ENCODE results near the gene CFAP99. TPM values are rescaled to one million over a fixed set of nuclear protein-coding genes. Genes with fewer than 3 reads are reported as not detected.

Gene CFAP99
- total and polyA plus RNA-seq, 2 of the 8 experiments (the other 6 are each of a cell fraction or from before 2014, with no cell fraction given) = not detected

DNA sequence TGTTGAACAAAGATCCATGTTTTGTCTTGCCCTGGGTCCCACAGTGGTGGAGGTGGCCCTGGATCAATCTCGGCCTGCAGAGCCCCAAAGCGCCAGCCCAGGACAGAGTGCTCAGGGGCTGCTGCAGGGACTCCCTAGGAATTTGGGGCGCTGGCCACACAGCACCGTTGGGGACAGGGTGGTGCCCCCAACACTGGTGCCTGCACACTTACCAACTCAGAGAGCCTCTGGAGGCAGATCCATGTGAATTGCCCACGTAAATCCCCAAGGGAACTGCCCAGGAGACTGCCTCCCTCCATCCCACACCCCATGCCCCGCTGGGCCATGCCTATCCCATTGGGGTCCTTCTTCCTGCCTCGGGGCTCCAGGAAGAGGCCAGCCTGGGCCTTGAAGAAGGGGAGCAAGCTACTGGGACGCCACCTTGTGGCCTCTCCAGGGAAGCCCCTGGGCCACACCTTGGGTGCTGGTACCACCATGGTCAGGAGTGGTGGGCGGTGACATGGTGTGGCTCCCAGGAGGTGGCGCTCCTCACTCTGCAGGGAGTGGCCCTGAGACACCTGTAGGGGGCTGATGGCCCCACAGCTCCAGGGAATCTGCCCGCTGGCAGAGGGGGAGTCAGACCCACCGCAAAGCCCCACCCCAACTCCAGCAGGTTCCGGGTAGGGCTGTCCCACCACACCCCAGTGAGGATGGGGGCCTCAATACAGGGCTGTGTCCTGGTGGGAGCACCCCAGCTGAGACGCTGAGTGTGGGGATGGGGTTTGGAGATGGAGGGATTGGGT is 22.8 kb downstream of the CFAP99 start:
- Histone ChIP-seq H4K8ac (ENCODE audit: extremely low read depth, insufficient read depth, low read length) (peak overlapping the region; percentile 88), H3K79me1 (ENCODE audit: low read depth, low read length) (no peaks in the 10 kb centered on the region), H4K5ac (ENCODE audit: insufficient read length, low read depth, low read length) (no peak overlapping the region), H3K56ac (replicated peaks; ENCODE audit: insufficient read length, low read depth, low read length) (no peak overlapping the region), H3K18ac (ENCODE audit: extremely low read depth, low read length) (no peak overlapping the region), H3K4me3 (ENCODE audit: extremely low read depth in 1 of 4, insufficient read depth in 2 of 4, low read depth in 3 of 4, low read length in 4 of 4) (no peak overlapping the region), H3K4me1 (replicated peaks in 1 of 4; ENCODE audit: control insufficient read depth in 3 of 4, insufficient read depth in 4 of 4, low read length in 3 of 4) (no peaks in the 10 kb centered on the region; a peak in 3 of 7 replicates), H4K20me1 (replicated peaks in 1 of 2; ENCODE audit: control insufficient read depth in 1 of 2, insufficient read depth in 2 of 2, low read length in 2 of 2) (peaks cover 0 to under 1% of the 10 kb centered on the region in 2 experiments), H3K9me3 (ENCODE audit: insufficient read depth in 2 of 2, low read depth in 1 of 2, low read length in 1 of 2) (no peaks in the 10 kb centered on the region), H3K4ac (replicated peaks; ENCODE audit: insufficient read length, low read depth, low read length) (no peak overlapping the region), H4K91ac (replicated peaks; ENCODE audit: insufficient read length, low read length) (peak overlapping the region; percentile 5), H3K79me2 (ENCODE audit: control insufficient read depth in 1 of 2, insufficient read depth in 2 of 2, low read length in 2 of 2) (no peaks in the 10 kb centered on the region), H3K27me3 (replicated peaks in 1 of 4; ENCODE audit: control insufficient read depth in 3 of 4, extremely low read depth in 1 of 4, insufficient read depth in 3 of 4, low read length in 3 of 4) (no peaks in the 10 kb centered on the region), H2BK20ac (ENCODE audit: low read length) (peak overlapping the region; percentile 80; the same call in 1 of the 2 replicates), H2BK120ac (replicated peaks; ENCODE audit: low read depth, low read length) (no peak overlapping the region), H2BK5ac (ENCODE audit: low read depth, low read length) (no peak overlapping the region), H3K9ac (replicated peaks in 1 of 4; ENCODE audit: extremely low read depth in 1 of 4, low read depth in 3 of 4, low read length in 3 of 4) (no peak overlapping the region), H2AK5ac (ENCODE audit: low read depth, low read length) (no peak overlapping the region), H3K27ac (ENCODE audit: low read depth, low read length) (no peak overlapping the region), H3K4me2 (ENCODE audit: insufficient read depth in 1 of 2, low read depth in 2 of 2, low read length in 2 of 2) (no peak overlapping the region), H3K23ac (ENCODE audit: insufficient read length) (no peak overlapping the region), H2BK15ac (ENCODE audit: low read length) (peak overlapping the region; percentile 61; the same call in 1 of the 2 replicates), H2AFZ (ENCODE audit: low read length) (0 out of 2 replicates have a peak overlapping the region, but pooled peaks have one; percentile 73), H2BK12ac (ENCODE audit: low read depth, low read length) (no peak overlapping the region), H3K36me3 (ENCODE audit: control insufficient read depth in 2 of 4, insufficient read depth in 4 of 4, low read length in 3 of 4) (no peaks in the 10 kb centered on the region), H3K14ac (ENCODE audit: insufficient read length) (no peak overlapping the region), H3K23me2 (ENCODE audit: low read depth, low read length) (peaks cover 1% of the 10 kb centered on the region; the same call in 1 of the 2 replicates)
- POLR2A ChIA-PET (ENCODE audit: partially characterized antibody) = interaction anchor here (0.6 to 1.9 kb wide), 3 partner anchors 28 to 199 kb away, joined by 4 to 7 read pairs (median 5); partner anchors contain the start of genes HAUS3, POLN and RNF4
- CTCF ChIA-PET (ENCODE audit: partially characterized antibody) = interaction anchor here (0.6 to 6.2 kb wide), 38 partner anchors 8 to 1033 kb away, joined by 3 to 53 read pairs (median 5); partner anchors contain the start of genes CFAP99, RNF4 and ZFYVE28
- WGBS, 2 experiments (ENCODE audit: extremely low coverage in 1 of 2, insufficient coverage in 1 of 2, insufficient read length in 1 of 2, insufficient replicate concordance in 2 of 2, low coverage in 1 of 2, low lambda C conversion rate in 2 of 2, missing lambda C conversion rate in 1 of 2) = 68% methylated on average over 14 of the region's 14 CpGs; no CpG with 5 or more reads in 1 of the 2 experiments
- FAIRE-seq (no peak), DNase-seq (ENCODE audit: low read depth in 1 of 2, low spot score in 2 of 2) (peak; percentile 86 to 91)
- TF ChIP-seq JUND (IDR thresholded peaks at IDR 0.05; ENCODE audit: low read length) (no peak), HDAC6 (IDR thresholded peaks at IDR 0.05; ENCODE audit: low read depth, low read length) (no peak), CBX5 (IDR thresholded peaks at IDR 0.05; ENCODE audit: low read depth, low read length) (no peak), TAF7 (optimal IDR thresholded peaks at IDR 0.05; ENCODE audit: borderline replicate concordance, low read depth, low read length) (peak; percentile 68), CHD1 (IDR thresholded peaks at IDR 0.05; ENCODE audit: low read depth, low read length) (no peak), SAP30 (IDR thresholded peaks at IDR 0.05; ENCODE audit: insufficient read depth, insufficient replicate concordance, low read length) (no peak), POLR2A (IDR thresholded peaks at IDR 0.05; ENCODE audit: control extremely low read depth in 1 of 2, low read depth in 2 of 2, low read length in 2 of 2) (no peak), SP4 (IDR thresholded peaks at IDR 0.05; ENCODE audit: low read length) (no peak), KDM1A (IDR thresholded peaks at IDR 0.05; ENCODE audit: borderline replicate concordance, low read length) (0 out of 2 replicates have a peak, but pooled peaks have one; percentile 42), RBBP5 (IDR thresholded peaks at IDR 0.05; ENCODE audit: borderline replicate concordance, low read depth, low read length) (no peak), GTF2F1 (IDR thresholded peaks at IDR 0.05; ENCODE audit: borderline replicate concordance, low read depth, low read length) (no peak)

Measured in H1 (cell line).